ENCODE measurements around the gene ATXN7. TPM values are rescaled to one million over a fixed set of nuclear protein-coding genes. Genes with fewer than 3 reads are reported as not detected.

ATXN7 gene
- total RNA-seq, 1 donor from 2014 or later = 22.1 TPM

GRCh38 chr3:63963496-63963895, 99.8 kb downstream of the ATXN7 start:
- Mint-ChIP-seq H3K9me3 (ENCODE audit: unreplicated experiment) (no peaks in the 10 kb centered on the region), H3K27me3 (ENCODE audit: unreplicated experiment) (no peaks in the 10 kb centered on the region), H3K27ac (ENCODE audit: unreplicated experiment) (no peak overlapping the region)

GRCh38 chr3:63964681-63965485, 101.2 kb downstream of the ATXN7 start:
- H3K27me3 Mint-ChIP-seq (ENCODE audit: unreplicated experiment) = no peaks in the 10 kb centered on the region
- no peaks in the 10 kb centered on the region for H3K36me3 Mint-ChIP-seq (ENCODE audit: unreplicated experiment)
- no peaks in the 10 kb centered on the region for H3K9me3 Mint-ChIP-seq (ENCODE audit: unreplicated experiment)
- H3K27ac Mint-ChIP-seq (ENCODE audit: unreplicated experiment) = no peak overlapping the region
- TF ChIP-seq, protein P1, sequence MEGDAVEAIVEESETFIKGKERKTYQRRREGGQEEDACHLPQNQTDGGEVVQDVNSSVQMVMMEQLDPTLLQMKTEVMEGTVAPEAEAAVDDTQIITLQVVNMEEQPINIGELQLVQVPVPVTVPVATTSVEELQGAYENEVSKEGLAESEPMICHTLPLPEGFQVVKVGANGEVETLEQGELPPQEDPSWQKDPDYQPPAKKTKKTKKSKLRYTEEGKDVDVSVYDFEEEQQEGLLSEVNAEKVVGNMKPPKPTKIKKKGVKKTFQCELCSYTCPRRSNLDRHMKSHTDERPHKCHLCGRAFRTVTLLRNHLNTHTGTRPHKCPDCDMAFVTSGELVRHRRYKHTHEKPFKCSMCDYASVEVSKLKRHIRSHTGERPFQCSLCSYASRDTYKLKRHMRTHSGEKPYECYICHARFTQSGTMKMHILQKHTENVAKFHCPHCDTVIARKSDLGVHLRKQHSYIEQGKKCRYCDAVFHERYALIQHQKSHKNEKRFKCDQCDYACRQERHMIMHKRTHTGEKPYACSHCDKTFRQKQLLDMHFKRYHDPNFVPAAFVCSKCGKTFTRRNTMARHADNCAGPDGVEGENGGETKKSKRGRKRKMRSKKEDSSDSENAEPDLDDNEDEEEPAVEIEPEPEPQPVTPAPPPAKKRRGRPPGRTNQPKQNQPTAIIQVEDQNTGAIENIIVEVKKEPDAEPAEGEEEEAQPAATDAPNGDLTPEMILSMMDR (IDR thresholded peaks at IDR 0.05; ENCODE audit: partially characterized antibody, unreplicated experiment) = no peak
- H3K4me3 Mint-ChIP-seq (ENCODE audit: unreplicated experiment) = no peak overlapping the region
- H3K4me1 Mint-ChIP-seq (ENCODE audit: low read depth, unreplicated experiment) = peaks cover 18% of the 10 kb centered on the region
- DNase-seq = no peak

More at GRCh38 chr3:63963496-63963895, 99.8 kb downstream of the ATXN7 start:
- H3K4me1 Mint-ChIP-seq (ENCODE audit: low read depth, unreplicated experiment) = peaks cover 16% of the 10 kb centered on the region
- TF ChIP-seq, protein P1 (IDR thresholded peaks at IDR 0.05; ENCODE audit: partially characterized antibody, unreplicated experiment) = no peak
- H3K36me3 Mint-ChIP-seq (ENCODE audit: unreplicated experiment) = no peaks in the 10 kb centered on the region
- H3K4me3 Mint-ChIP-seq (ENCODE audit: unreplicated experiment) = no peak overlapping the region
- DNase-seq = no peak

DNA sequence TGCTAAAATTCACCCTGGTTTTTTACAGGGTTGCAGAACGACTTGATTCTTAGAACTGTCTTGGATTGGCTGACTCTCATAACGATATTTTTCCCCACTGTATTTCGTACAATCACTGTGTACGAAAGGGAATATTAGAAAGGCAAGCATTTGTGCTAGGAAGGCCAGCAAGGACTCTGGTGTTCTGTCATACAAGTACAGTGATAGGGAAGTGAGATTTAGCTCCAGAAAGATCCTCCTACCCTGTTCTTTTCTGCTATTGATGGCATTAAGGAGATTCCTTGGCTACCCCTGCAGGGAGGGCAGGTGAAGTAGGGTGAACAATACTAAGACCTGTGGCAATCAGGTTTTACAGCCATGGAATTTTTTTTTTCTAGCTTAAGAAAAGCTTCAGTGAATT, 102.3 kb downstream of the ATXN7 start:
- H3K27ac Mint-ChIP-seq (ENCODE audit: unreplicated experiment) = no peak overlapping the region
- no peaks in the 10 kb centered on the region for H3K27me3 Mint-ChIP-seq (ENCODE audit: unreplicated experiment)
- peaks cover 15% of the 10 kb centered on the region for H3K4me1 Mint-ChIP-seq (ENCODE audit: low read depth, unreplicated experiment)
- TF ChIP-seq, protein P1 (IDR thresholded peaks at IDR 0.05; ENCODE audit: partially characterized antibody, unreplicated experiment) = no peak
- no peaks in the 10 kb centered on the region for H3K9me3 Mint-ChIP-seq (ENCODE audit: unreplicated experiment)
- no peaks in the 10 kb centered on the region for H3K36me3 Mint-ChIP-seq (ENCODE audit: unreplicated experiment)
- H3K4me3 Mint-ChIP-seq (ENCODE audit: unreplicated experiment) = no peak overlapping the region
- DNase-seq = no peak

GRCh38 chr3:63966871-63967270, 103.2 kb downstream of the ATXN7 start:
- Mint-ChIP-seq H3K27ac (ENCODE audit: unreplicated experiment) (no peak overlapping the region), H3K27me3 (ENCODE audit: unreplicated experiment) (no peaks in the 10 kb centered on the region), H3K36me3 (ENCODE audit: unreplicated experiment) (no peaks in the 10 kb centered on the region), H3K9me3 (ENCODE audit: unreplicated experiment) (no peaks in the 10 kb centered on the region), H3K4me1 (ENCODE audit: low read depth, unreplicated experiment) (peaks cover 15% of the 10 kb centered on the region), H3K4me3 (ENCODE audit: unreplicated experiment) (no peak overlapping the region)
- no peak for DNase-seq
- TF ChIP-seq, protein P1 (IDR thresholded peaks at IDR 0.05; ENCODE audit: partially characterized antibody, unreplicated experiment) = no peak
